Measurements from ENCODE around the gene CCR6. TPM values are rescaled to one million over a fixed set of nuclear protein-coding genes. Genes with fewer than 3 reads are reported as not detected.

Gene CCR6
- total RNA-seq: not detected in 2 replicates

GRCh38 chr6:167122827-167123657 lies at the start of gene CCR6:
CCR6 (plus strand) TSS chr6:167123096; CDS start chr6:167136135, 13,039 bp downstream.

DNA sequence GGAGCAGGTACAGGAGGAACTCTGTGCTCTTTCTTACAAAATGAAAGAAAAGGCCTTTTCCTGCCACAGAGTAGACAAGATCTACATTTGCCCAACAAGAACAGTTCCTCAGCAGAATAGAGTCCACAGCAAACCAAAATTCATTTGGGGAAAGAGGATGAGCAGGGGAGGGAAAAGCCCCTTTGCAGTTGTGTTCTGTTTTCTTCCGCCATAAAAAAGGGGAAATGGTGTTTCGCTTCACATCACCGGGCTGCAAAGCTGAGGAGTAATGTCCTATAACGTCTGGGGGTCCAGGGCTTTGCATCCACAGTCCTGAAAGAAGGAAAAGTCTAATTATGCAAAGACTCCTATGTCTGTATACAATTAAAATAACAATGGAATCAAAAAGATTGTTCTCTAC lies 35.0 kb downstream of the CCR6 start, which contains the start of gene GPR31:
GPR31 (minus strand) TSS at position 118 of the 400 bp plus-strand sequence. CDS start 149 bp downstream, outside the sequence.

Other genes starting within 250 kb of the CCR6 start
- 43.3 and 56.2 TPM in 2 replicates for gene RNASET2, start 166.5 kb upstream of the CCR6 start, total RNA-seq
- gene CEP43, start 123.7 kb upstream of the CCR6 start, total RNA-seq: 17.5 and 20.1 TPM in 2 replicates
- gene GPR31, start 34.9 kb downstream of the CCR6 start, total RNA-seq: not detected in 2 replicates
- gene UNC93A, start 168.2 kb downstream of the CCR6 start, total RNA-seq: not detected in 2 replicates
- gene TTLL2, start 202.0 kb downstream of the CCR6 start, total RNA-seq: not detected in 2 replicates

All from smooth muscle cell of the pulmonary artery (primary cell).